ENCODE results near the gene APBB3. TPM values are rescaled to one million over a fixed set of nuclear protein-coding genes. Genes with fewer than 3 reads are reported as not detected.
A peak's percentile ranks its signal among the peaks of the same experiment; 100 is the strongest.
"Not testable (repeated sequence)": the region's sequence is repeated elsewhere in the genome, so short reads cannot be mapped to it uniquely, and the experiment has no call there.

Gene APBB3
- total RNA-seq, 2 donors from 2014 or later = 27.0 to 28.3 TPM

- peak in 1 of 3 donors; percentile 3 for TF ChIP-seq POLR2A (IDR thresholded peaks at IDR 0.05)
- peak in 1 of 4 donors; percentile 17 for DNase-seq
- H3K27me3 ChIP-seq; ATAC-seq; H3K4me3 ChIP-seq; H3K36me3 ChIP-seq (replicated peaks in 1 of 2; ENCODE audit: insufficient read depth in 1 of 2, low read depth in 2 of 2); intact Hi-C loops (cut with DNase I); H3K27ac ChIP-seq; H3K9me3 ChIP-seq: not testable (repeated sequence)
- peaks cover 27% of the 10 kb centered on the region for H3K4me1 ChIP-seq
- WGBS, 2 donors = 30 to 34% methylated on average over 10 of the region's 14 CpGs
Observed at GRCh38 chr5:140593070-140593469, 28.7 kb upstream of the APBB3 start.

- Histone ChIP-seq H3K9me3 (no peaks in the 10 kb centered on the region), H3K4me1 (peaks cover 20% of the 10 kb centered on the region), H3K27me3 (no peaks in the 10 kb centered on the region), H3K36me3 (replicated peaks in 1 of 2; ENCODE audit: insufficient read depth in 1 of 2, low read depth in 2 of 2) (no peaks in the 10 kb centered on the region), H3K4me3 (no peak overlapping the region), H3K27ac (no peak overlapping the region)
- intact Hi-C loops (cut with DNase I) = no loop called here
- 70% methylated on average over 4 to 5 of the region's 5 CpGs for WGBS, 2 donors
- ATAC-seq = no peak
- DNase-seq = no peak
- TF ChIP-seq POLR2A (IDR thresholded peaks at IDR 0.05) (no peak), CTCF (IDR thresholded peaks at IDR 0.05) (no peak)
Observed at GRCh38 chr5:140591747-140592372, 27.5 kb upstream of the APBB3 start.

- no peak for TF ChIP-seq CTCF (IDR thresholded peaks at IDR 0.05)
- TF ChIP-seq POLR2A (IDR thresholded peaks at IDR 0.05) = no peak
- WGBS, 2 donors = 76 to 77% methylated on average over 2 to 7 of the region's 7 CpGs
- intact Hi-C loops (cut with DNase I) = no loop called here
- Histone ChIP-seq H3K36me3 (replicated peaks in 1 of 2; ENCODE audit: insufficient read depth in 1 of 2, low read depth in 2 of 2) (no peaks in the 10 kb centered on the region), H3K27ac (no peak overlapping the region), H3K27me3 (no peaks in the 10 kb centered on the region), H3K9me3 (no peaks in the 10 kb centered on the region), H3K4me3 (no peak overlapping the region), H3K4me1 (peaks cover 12% of the 10 kb centered on the region)
- ATAC-seq (no peak), DNase-seq (no peak)
Observed at GRCh38 chr5:140590861-140591260, 26.5 kb upstream of the APBB3 start.

GRCh38 chr5:140588311-140589070 lies 24.1 kb upstream of the APBB3 start:
- no peak for TF ChIP-seq POLR2A (IDR thresholded peaks at IDR 0.05)
- TF ChIP-seq CTCF (IDR thresholded peaks at IDR 0.05) = no peak
- Histone ChIP-seq H3K27me3 (no peaks in the 10 kb centered on the region), H3K36me3 (replicated peaks in 1 of 2; ENCODE audit: insufficient read depth in 1 of 2, low read depth in 2 of 2) (no peaks in the 10 kb centered on the region), H3K27ac (peak overlapping the region in 1 of 4 donors; percentile 48), H3K4me1 (no peaks in the 10 kb centered on the region), H3K4me3 (no peak overlapping the region), H3K9me3 (no peaks in the 10 kb centered on the region)
- DNase-seq (no peak), ATAC-seq (peak; percentile 40)
- 61 to 72% methylated on average over 5 of the region's 5 CpGs for WGBS, 2 donors
- intact Hi-C loops (cut with DNase I) = no loop called here

GRCh38 chr5:140587495-140587894 lies 23.1 kb upstream of the APBB3 start:
- 79 to 100% methylated on average over 1 of the region's 1 CpG for WGBS, 2 donors
- intact Hi-C loops (cut with DNase I) = no loop called here

More at GRCh38 chr5:140587495-140587894, 23.1 kb upstream of the APBB3 start:
- ATAC-seq (no peak), DNase-seq (no peak)
- Histone ChIP-seq H3K9me3 (no peaks in the 10 kb centered on the region), H3K4me3 (no peak overlapping the region), H3K4me1 (no peaks in the 10 kb centered on the region), H3K27ac (no peak overlapping the region), H3K27me3 (no peaks in the 10 kb centered on the region), H3K36me3 (replicated peaks in 1 of 2; ENCODE audit: insufficient read depth in 1 of 2, low read depth in 2 of 2) (no peaks in the 10 kb centered on the region)
- TF ChIP-seq CTCF (IDR thresholded peaks at IDR 0.05) (no peak), POLR2A (IDR thresholded peaks at IDR 0.05) (no peak)
